Stimulated activated naive CD8-positive, alpha-beta T cell treated with anti-CD3 and anti-CD28 coated beads, Interleukin-15, Interleukin-2, amounts not matched to agents 100 U/mL and 50 U/mL, for 24 hours (primary cell): Measurements from ENCODE around the gene TIGD2.
"Not testable (repeated sequence)": the region's sequence is repeated elsewhere in the genome, so short reads cannot be mapped to it uniquely, and the experiment has no call there.

Experiments used
- ATAC-seq: fragments of 150-1000 bp; cut with Tn5 transposase; one replicate; pipeline ENCODE4 v1.10.0; 2021
- DNase-seq: peaks from one replicate; pipeline ENCODE4 v3.0.0; 2021

TIGD2 gene

DNA sequence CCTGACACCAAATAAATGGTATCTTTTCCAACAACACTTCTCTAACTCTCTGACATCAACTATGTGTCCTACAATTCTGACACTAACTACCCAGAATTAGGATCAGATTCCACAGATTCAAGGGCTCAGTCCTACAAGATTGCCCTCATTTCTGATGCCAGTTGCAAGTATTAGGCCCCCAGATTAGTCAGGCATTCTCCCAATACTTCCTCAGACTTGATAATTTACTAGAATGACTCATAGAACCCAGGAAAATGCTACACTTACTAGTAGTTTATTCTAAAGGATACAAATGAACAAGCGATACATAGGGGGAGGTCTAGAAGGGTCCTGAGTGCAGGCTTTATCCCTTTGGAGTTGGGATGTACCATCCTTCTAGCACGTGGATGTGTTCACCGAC lies 8.5 kb downstream of the TIGD2 start:
- no peak for DNase-seq
- ATAC-seq = no peak

DNA sequence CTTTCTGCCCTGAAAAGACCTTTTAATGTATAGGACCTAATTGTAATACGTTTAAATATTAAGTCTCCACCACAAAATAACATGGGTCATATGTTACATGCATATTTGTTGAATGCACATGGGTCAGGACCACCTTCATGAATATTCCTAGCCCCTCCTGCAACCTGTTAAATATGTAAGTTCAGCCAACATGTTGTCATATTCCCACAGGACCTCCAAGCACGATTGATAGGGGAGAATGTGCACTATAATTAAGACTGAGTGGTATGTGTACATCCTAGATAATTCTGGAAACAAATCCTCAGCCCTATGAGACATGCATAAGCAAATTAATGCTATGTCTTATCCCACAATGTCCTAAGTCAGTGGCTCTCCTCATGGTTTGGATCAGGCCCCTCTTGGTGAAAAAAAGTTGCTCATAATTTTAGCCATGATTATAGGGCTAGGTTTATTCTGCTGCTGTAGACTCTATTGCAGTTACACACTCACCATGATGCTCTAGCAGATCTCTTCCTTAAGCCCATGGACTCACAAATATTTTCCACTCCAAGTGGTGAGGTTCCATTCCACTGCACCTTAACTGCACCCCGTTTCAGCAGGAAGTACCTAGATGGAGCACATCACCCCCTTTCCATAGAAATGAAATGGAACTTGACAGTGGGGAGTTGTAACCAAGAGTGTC lies 10.2 kb downstream of the TIGD2 start:
- no peak for DNase-seq
- no peak for ATAC-seq

DNA sequence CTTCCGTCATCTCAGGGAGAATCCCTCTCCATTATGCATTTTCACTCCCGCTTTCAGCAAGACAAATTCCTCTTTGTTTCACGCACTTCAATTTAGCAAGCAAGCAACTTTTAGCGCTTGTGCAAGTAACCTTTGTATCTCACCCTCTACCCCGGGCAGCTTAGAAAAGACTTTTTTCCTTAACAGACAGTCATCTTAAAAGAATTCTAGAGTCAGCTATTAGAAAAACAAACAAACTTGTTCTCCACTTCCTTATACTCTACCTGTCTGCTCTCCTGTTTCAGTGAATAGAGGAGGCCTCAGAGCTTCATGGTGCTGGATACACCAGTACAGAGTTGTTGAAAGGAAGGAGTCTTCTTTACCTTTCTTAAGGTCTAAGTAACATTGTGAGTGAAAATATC lies 12.1 kb downstream of the TIGD2 start:
- DNase-seq (no peak), ATAC-seq (no peak)

DNA sequence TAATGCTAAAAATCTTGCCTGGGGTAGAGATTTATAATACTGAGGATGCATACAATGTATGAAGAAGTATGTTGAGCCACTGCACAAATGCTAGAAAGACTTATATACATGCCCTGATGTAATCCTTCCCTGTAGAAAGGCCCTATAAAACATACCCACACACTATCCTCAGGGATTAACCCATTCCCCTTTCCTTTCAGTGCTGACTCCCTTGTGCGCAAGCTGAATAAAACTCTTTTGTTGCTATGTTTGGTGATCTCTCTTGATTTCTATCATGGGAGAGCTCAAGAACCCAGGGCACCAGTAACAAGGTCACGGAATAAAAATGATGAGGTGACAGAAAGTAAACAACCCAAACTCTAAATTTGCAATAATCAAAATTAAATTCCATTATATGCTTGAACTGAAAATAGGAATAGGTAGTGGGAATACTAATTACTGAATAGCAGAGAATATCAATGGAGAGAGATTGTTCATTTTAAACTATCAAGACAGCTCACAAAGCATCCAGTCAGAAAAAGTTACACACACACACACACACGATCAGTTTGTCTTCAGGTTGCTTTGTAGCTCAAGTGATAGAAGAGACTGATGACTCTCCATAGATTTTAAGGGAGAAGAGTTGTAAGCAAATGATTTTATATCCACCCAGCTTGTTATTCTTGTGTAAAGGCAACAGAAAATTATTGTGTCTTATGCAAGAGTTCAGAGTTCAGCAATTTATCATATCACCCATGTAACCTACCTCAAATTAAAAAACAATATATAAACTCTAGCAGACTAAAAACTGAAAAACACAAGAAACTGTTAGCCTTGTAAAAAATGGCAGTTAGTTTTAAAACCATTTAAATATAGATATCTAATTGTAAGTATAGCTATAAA lies 14.8 kb downstream of the TIGD2 start:
- no peak for ATAC-seq
- no peak for DNase-seq

DNA sequence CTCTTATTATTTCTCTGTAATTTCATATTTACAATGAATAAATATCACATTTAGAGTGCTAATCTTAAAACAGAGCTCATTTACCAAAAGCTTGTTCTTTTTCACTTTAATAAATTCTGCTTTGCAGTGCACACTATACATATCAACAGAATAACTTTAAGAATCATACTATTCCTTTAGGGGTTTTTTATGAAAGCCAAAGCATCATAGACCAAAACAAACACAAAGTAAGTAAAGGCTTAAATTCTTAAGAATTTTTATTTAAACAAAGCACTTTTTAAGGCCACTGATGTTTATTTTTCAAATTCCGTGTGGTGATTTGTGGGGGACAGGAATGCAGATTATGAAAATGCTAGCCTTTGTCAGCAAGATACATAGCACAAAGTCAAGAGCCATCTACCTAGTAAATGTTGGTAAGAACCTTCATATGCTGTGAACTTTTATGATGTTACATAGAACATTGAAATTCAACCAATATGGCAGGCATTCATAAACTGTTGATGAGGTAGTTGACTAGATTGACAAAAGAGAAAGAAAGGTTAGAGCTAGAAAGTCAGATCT lies 17.8 kb downstream of the TIGD2 start:
- no peak for DNase-seq
- ATAC-seq = no peak

DNA sequence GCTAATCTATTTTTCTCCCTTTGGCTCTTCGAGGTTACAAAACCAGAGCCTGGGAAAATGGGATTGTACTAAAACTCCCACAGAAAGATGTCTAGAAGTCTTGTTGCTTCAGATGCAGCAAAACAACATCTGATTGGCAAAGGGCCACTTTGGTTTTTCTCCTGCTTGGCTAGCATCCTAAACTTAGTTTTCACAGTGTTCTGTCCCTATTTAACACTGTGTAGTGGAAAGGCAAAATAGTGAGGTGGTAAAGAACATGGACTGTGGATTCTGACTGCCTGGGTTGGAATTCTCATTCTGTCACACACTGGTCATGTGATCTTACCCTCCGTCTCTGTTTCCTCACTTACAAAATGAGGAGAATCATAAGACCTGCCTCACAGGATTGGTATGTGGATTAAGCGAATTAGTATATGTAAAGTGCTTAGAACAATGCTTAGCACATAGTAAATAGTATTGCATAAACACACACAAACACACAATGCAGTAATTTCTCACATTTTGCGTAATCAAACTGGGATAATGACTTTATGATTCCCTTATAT lies 23.5 kb downstream of the TIGD2 start:
- no peak for ATAC-seq
- DNase-seq = no peak

DNA sequence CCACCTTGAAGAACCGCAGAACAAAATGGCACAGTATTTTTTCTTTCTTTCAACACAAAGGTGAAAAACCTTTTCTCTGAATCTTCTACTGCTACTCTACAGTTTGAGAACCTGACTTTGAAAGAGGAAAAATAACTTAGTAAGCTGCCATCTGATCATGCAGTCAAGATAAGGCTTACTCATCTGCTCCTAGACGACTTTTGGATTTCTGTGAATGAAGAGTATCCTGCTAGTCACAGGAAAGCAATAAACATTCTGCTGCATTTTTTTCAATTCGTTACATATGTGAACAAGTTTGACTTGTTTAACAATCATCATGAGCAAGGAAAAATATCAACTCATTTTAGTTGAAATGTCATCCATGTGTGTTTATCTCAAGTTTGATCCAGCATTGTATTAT lies 25.2 kb downstream of the TIGD2 start:
- DNase-seq = no peak
- no peak for ATAC-seq

DNA sequence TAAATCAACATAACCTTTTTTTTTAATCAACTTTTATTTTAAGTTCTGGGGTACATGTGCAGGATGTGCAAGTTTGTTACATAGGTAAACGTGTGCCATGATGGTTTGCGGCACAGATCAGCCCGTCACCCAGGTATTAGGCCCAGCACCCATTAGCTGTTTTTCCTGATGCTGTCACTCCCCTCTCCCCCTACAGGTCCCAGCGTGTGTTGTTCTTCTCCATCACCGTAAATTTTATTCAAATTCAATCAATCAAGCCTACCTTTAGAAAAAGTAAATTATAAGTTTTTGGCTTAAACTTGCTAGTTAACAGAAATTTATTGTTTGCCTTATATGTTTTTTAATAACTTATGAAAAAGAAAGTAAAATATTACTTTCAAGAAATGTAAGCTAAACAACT lies 25.9 kb downstream of the TIGD2 start:
- ATAC-seq (no peak), DNase-seq (no peak)

DNA sequence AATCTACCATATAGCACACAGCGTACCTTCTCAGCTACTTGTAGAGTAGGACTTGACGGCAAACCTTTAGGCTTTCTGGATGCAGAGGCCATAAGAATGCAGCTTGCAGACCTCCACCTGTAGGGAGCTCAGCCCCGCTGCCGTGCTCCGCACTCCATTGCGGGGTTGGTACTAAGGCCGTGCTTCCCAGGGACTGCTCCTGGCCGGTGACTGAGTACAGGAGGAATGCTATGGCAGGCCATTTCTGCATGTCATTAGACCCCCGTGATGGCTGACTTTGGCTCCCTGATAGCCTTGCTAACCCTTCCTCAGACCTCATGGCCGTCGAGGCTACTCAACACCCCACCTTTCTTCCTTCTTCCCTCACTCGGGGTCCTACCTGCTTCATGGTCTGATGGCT lies 26.4 kb downstream of the TIGD2 start:
- no peak for ATAC-seq
- no peak for DNase-seq

DNA sequence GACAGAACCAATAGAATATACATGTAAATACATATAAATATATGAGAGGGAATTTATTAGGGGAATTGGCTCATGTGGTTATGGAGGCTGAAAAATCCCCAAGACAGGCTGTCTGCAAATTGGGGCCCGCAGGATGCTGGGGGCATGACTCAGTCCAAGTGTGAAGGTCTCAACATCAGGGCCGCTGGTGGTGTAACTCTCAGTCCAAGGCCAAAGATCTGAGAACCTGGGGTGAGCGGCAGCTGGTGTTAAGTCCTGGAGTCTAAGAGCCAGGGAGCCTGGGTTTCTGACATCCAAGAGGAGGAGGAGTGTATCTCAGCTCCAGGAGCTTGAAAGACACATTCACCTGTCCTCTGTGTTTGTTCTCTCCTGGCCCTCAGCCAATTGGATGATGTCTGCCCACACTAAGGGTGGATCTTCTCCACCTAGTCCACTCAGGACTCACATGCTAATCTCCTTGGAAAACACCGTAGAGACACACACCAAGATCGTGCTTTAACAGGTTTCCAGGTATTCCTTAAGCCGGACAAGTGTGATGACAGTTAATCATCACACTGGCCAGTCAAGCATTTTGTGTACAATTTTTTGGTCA lies 28.9 kb downstream of the TIGD2 start:
- no peak for DNase-seq
- ATAC-seq = no peak

DNA sequence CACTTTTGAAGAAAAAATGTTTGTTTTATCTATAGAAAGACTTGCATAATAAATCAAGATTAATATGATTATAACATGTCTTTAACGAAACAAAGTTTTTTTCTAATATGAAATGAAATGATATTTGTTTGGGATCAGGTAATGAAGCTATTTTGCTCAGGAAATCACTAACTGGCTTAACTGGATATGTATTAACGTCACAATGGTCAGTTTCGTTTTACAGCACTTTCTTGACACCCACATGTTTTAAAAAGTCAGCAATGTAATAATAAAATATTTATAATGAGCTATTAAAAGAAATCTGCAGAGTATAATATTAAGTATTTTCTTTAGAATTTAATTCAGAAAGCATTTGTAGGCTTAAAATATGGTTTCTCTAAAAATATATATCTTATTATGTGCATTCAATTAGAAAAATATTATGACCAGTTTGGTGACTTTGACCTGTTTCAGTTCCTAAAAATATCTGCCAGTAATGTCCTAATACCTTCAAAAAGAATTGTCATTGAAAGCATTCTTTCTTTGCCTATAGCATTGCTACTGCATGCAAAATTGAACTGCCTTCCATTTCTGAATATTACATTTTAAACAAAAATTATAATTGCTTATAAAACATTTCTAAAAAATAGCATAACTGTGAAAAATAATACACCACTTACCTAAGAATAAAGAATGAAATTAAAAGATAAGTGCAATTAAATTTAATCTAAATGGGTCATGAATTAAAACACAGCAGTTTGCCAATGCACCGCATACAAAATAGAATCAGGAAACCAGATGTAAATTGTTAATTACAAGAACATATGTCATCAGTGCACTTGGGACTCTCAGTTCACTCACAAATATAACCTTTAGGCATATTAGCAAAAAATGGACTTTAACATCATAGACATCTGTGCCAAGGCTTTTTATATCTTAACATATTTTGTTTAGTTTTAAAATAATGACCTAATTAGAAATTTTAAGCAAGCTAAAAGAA lies 31.6 kb downstream of the TIGD2 start:
- DNase-seq (no peak), ATAC-seq (no peak)

DNA sequence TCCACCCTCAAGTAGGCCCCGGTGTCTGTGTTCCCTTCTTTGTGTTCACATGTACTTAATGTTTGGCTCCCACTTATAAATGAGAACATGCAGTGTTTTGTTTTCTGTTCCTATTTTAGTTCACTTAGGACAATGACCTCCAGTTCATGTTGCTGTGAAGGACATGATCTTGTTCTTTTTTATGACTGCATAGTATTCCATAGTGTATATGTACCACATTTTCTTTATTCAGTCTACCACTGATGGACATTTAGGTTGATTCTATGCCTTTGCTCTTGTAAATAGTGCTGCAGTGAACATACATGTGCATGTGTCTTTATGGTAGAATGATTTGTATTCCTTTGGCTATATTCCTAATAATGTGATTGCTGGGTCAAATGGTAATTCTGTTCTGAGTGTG lies 33.3 kb downstream of the TIGD2 start:
- DNase-seq, ATAC-seq: not testable (repeated sequence)

DNA sequence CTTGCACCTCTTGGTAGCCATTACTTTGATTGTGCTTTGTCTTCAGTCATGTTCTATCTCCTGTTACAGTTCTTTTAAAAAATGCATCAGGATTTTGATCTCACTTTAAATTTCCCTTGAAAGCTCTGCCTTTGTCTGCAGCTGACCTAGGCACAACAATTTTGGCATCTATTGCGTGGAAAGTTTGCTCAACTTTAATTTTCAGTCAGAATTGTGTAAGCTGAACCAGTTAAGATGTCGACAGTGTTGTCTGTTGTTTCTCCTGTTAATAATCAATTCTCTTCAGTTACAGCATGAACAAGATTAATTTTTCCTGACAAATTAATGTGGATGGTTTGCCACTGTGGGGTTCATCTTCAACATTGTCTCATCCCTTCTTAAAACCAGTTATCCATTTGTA lies 34.9 kb downstream of the TIGD2 start:
- DNase-seq = no peak
- no peak for ATAC-seq

DNA sequence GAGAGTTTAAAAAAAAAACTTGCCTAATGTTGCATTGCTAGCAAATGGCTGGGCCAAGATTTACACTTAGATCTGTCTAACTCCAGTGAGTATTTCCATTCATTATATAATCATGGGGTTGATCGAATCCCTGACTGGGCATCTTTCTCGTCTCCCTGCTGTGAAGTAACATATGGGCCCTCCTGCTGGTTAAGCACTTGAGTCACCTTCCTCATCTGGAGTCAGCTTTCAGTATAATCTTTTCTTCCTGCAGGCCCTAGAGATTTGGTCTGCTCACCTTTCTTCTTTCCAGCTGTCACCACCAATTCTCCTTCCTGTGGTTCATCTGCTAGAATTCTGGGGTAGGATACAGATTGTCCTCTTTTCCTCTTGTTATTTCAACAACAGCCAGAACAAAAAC lies 41.6 kb downstream of the TIGD2 start:
- no peak for ATAC-seq
- DNase-seq = no peak

DNA sequence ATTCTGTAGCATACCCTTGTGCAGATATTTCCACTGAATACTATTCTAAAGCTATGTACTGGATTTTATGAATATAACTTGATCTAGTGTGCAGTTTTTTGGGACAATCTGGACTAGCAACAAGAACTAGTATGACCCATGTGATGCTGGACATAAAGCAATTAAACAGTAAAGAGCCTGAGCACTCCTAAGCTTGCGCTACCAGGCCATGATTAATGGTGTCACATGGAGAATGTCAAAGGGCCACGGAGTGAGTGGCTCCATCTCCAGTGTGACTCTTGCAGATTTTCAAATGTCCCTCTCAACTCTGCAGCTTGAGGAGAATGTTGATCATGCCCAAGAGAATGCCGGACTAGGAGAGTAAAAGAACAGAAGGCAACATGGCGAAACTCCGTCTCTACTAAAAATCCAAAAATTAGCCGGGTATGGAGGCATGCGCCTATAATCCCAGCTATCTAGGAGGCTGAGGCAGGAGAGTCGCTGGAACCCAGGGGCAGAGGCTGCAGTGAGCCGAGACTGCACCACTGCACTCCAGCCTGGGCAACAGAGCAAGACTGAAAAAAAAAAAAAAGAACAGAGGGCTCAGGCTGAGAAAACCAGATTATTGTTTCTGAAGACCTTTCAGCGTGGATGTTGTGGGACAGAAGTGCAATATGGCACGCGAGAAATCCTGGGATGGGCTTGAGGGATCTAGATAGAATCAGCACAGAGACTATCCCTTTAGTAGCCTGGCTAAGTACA lies 45.0 kb downstream of the TIGD2 start:
- DNase-seq = no peak
- ATAC-seq = no peak

DNA sequence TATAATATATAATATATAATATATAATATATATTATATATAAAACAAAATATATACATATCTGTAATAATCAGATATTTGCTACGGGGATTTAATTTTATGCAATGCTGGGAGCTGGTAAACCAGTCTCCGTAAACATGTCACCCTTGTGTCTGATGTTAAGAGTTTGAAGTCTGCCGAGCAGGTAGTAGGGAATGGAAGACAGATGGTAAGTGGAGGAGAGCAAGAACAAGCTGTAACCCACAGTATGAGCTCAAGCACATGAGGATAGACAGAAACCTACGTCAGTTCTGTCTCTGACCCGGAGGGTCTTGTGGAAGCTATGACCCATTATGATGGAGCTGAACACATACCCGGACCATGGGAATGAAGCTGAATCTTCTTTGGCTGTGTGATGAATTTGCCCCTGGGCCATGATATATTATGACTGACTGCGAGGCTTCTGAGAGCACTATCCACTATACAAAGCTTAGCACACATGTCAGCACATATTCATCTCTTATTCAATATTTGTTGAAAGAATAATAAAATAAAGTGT lies 46.2 kb downstream of the TIGD2 start:
- ATAC-seq = no peak
- no peak for DNase-seq

DNA sequence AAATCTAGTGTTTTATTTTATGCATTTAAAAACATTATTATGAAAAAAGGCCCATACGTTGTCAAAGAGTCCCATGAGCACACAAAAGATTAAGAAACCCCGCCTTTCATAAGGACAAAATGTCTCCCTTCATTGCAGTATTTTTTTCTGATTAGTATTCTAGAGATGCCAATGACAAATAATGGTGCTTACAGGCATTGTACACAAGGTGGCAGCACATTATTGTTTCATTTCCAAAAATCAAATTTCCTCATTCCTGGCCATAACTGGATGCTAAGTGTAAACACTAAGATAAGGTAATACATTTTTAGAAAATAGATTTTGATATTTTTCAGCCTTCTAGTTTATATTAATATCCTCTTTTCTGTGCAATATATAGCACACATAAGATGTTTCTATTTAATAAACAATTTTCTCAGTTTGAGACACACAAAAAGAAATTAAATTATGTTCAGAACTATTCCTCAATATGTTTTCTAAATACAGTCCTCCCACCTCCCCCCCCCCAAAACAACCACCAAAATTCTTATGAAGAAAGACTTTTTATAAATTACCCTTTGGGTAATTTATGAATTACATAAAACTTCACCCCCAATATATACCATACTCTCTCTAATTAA lies 47.7 kb downstream of the TIGD2 start:
- ATAC-seq = peak; percentile 55
- no peak for DNase-seq

DNA sequence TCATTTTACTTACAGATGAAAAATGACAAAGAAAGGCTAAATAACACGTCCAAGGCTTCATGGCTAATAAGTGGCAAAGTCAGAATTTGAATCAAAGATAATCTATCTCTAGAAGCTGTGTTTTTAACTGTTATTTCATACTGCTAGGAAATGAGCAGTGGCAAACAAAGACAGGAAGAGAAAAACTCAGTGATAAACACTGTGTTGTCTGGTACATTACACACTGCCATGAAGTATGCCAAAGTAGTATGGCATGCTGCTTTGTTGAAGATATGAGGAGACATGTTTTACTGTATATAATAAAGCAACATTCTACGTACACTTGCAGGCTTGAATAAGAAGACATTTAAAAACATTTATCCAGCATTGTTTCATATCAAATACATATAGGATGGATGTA lies 49.5 kb downstream of the TIGD2 start:
- ATAC-seq (no peak), DNase-seq (no peak)

DNA sequence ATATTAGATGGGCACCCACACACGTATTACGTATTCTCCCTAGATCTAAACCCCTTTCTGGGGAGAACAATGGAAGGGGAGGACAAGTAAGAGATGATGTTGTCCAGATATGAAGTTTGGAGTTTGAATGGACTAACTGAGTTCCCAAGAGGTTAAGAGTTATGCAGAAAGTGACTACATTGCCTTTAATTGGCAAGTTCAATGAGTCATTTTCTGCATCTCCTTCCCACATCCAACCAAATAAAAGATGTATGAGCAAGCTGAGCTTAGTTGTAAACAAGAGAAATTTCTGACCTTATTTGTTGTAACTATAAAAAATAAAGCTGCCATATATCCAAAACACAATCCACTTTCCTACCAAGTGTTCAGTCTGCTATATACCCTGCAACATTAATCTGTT lies 50.5 kb downstream of the TIGD2 start:
- ATAC-seq (no peak), DNase-seq (no peak)

DNA sequence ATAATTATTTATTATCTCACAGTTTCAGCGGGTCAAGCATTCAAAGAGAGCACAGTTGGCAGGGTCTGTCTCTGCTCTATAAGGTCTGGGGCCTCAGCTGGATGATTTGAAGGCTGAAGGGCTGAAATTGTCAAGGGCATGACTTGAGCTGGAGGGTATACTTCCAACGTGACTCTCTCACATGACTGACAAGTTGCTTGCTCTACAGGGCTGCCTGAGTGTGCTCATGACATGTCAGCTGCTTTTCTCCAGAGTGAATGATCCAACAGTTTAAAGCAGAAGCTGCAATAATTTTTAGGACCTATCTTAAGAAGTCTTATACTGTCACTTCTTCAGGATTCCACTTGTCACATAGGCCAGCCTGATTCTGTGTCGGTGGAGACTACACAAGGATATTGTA lies 51.2 kb downstream of the TIGD2 start:
- ATAC-seq (no peak), DNase-seq (no peak)
